Measurements from ENCODE around the gene METRN.

The METRN gene

GRCh38 chr16:768428-768827 is 53.5 kb downstream of the METRN start:
- Histone ChIP-seq H3K4me3 (ENCODE audit: low read length) (no peak overlapping the region), H3K9ac (ENCODE audit: low read length) (no peak overlapping the region), H3K27me3 (replicated peaks; ENCODE audit: control insufficient read depth, insufficient read depth, low read length) (peaks cover 7% of the 10 kb centered on the region), H3K36me3 (ENCODE audit: control insufficient read depth, insufficient read depth, low read length, severe bottlenecking) (no peaks in the 10 kb centered on the region), H3K9me3 (ENCODE audit: control insufficient read depth, low read length) (no peaks in the 10 kb centered on the region), H3K4me1 (ENCODE audit: control insufficient read depth, insufficient read depth, low read length) (no peaks in the 10 kb centered on the region)
- no peak for DNase-seq (ENCODE audit: low read depth)
